HG03064 (cell line): ENCODE measurements around the gene SUN3.

Experiments used
- ATAC-seq: cut with Tn5 transposase; IDR thresholded peaks from one replicate; pipeline ENCODE4 v1.9.1; 2021; ENCODE audit warnings: low read depth; ENCODE audit not compliant: unreplicated experiment

The SUN3 gene

GRCh38 chr7:48028938-48029337 is at the start of gene SUN3:
SUN3 (minus strand) TSS chr7:48029107; CDS start chr7:48028938, 169 bp downstream.
- no peak for ATAC-seq

GRCh38 chr7:48078470-48078869 is 49.6 kb upstream of the SUN3 start:
- ATAC-seq: no peak

GRCh38 chr7:48077423-48077822 is 48.5 kb upstream of the SUN3 start:
- ATAC-seq: no peak

GRCh38 chr7:48074204-48074654 is 45.3 kb upstream of the SUN3 start:
- no peak for ATAC-seq

- no peak for ATAC-seq
These were observed 38.6 kb upstream of the SUN3 start for GRCh38 chr7:48067475-48067874.

- no peak for ATAC-seq
These were observed 35.1 kb upstream of the SUN3 start for GRCh38 chr7:48063985-48064384.

GRCh38 chr7:48059706-48060105 is 30.8 kb upstream of the SUN3 start:
- no peak for ATAC-seq

GRCh38 chr7:48058990-48059389 is 30.1 kb upstream of the SUN3 start:
- no peak for ATAC-seq

GRCh38 chr7:48053736-48054135 is 24.8 kb upstream of the SUN3 start:
- no peak for ATAC-seq

GRCh38 chr7:48052748-48053147 is 23.8 kb upstream of the SUN3 start:
- ATAC-seq: no peak

- no peak for ATAC-seq
These were observed 20.9 kb upstream of the SUN3 start for GRCh38 chr7:48049850-48050249.

GRCh38 chr7:48048113-48048512 is 19.2 kb upstream of the SUN3 start:
- no peak for ATAC-seq

GRCh38 chr7:48046458-48046857 is 17.6 kb upstream of the SUN3 start:
- no peak for ATAC-seq

GRCh38 chr7:48045195-48045765 is 16.4 kb upstream of the SUN3 start:
- no peak for ATAC-seq

GRCh38 chr7:48042636-48043035 is 13.7 kb upstream of the SUN3 start:
- ATAC-seq: no peak

GRCh38 chr7:48042216-48042615 is 13.3 kb upstream of the SUN3 start:
- ATAC-seq: no peak

- ATAC-seq: no peak
These were observed 12.7 kb upstream of the SUN3 start for GRCh38 chr7:48041653-48041970.

GRCh38 chr7:48040944-48041652 is 12.2 kb upstream of the SUN3 start:
- ATAC-seq: no peak

- no peak for ATAC-seq
These were observed 10.1 kb upstream of the SUN3 start for GRCh38 chr7:48038815-48039506.

- no peak for ATAC-seq
These were observed 7.1 kb upstream of the SUN3 start for GRCh38 chr7:48035967-48036478.

- ATAC-seq: peak; percentile 97
These were observed 6.5 kb upstream of the SUN3 start, which contains the start of gene C7orf57 for GRCh38 chr7:48035301-48035966. C7orf57 (plus strand) TSS chr7:48035543; CDS start chr7:48036309, 766 bp downstream.
